ENCODE measurements around the gene TEX38. TPM values are rescaled to one million over a fixed set of nuclear protein-coding genes. Genes with fewer than 3 reads are reported as not detected.

TEX38 gene
- polyA plus RNA-seq, 4 donors, result 0.09 TPM; not detected in 3

DNA sequence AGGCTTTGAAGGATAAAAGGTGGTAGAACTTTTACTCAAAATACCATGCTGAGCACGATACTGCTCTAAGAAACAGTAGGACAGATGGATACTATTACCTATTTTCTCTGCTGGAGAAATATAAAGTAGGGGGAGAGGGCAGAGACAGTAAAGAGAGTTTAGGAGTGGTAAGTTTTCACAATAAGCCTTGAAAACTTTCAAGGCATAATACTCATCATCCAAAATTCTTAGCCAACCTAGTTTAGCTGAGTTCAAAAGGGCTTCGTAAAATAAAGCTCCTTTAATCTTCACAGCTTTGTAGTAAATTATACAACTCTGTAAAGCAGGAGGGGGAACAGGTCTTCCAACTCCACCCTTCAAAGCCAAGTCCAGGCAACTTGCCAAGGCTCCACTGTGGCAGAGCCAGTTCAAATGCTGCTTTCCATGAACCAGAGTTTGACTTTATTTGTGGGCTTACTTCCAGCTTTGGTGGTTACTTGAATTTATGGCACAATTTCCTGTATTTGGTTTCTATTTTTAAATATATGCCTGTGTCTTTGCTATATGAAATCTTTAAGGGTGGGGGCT, 15.5 kb downstream of the TEX38 start:
- WGBS, 3 donors, result 11 to 53% (median 28%) methylated on average over 2 of the region's 2 CpGs
- Histone ChIP-seq H3K27me3 (ENCODE audit: control insufficient read depth in 3 of 3, insufficient read depth in 3 of 3, low read length in 3 of 3) (no peaks in the 10 kb centered on the region), H3K4me1 (ENCODE audit: control insufficient read depth in 3 of 3, insufficient read depth in 2 of 3, low read depth in 1 of 3, low read length in 2 of 3) (peaks cover 0 to 25% (median 0%) of the 10 kb centered on the region in 3 donors), H3K4me3 (ENCODE audit: low read depth in 1 of 3, low read length in 3 of 3) (no peak overlapping the region), H3K36me3 (ENCODE audit: control insufficient read depth in 3 of 3, insufficient read depth in 2 of 3, low read depth in 1 of 3, low read length in 3 of 3) (peaks cover 17 to 39% (median 24%) of the 10 kb centered on the region in 3 donors), H3K9me3 (ENCODE audit: control insufficient read depth in 2 of 2, insufficient read depth in 1 of 2, low read depth in 1 of 2, low read length in 1 of 2) (no peaks in the 10 kb centered on the region), H3K27ac (ENCODE audit: low read depth in 1 of 3, low read length in 2 of 3) (peak overlapping the region in 1 of 3 donors; percentile 15)
- FAIRE-seq (no peak), DNase-seq (peak; percentile 72 to 80)

DNA sequence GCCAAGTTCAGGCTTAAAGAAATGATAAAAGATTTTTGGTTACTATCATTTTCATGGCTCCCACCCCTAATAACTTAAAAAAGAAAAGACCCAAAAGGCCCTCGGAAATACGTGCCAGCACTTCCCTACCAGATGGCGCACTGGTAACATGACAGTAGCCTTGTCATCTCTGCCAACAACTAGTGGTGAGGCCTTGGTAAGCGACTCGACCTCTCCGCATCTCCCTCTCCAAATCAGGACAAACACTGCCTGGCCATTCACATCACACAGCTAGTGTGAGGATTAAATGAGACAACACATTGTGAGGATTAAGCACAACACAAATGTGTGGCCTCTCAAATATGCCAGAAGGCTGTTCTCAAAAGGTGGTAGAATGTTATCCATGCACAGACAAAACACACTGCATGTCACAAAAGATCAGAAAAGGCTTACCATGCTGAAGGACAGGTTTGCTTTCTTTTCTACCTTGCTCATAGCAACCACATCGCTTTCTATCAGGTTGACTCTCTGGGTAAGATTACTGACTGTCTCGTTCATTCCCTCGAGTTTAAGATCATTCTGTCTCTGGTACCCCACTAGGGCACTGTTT, 16.4 kb downstream of the TEX38 start:
- FAIRE-seq (no peak), DNase-seq (no peak)
- H3K27ac ChIP-seq (ENCODE audit: low read depth in 1 of 3, low read length in 2 of 3), result no peak overlapping the region
- H3K27me3 ChIP-seq (ENCODE audit: control insufficient read depth in 3 of 3, insufficient read depth in 3 of 3, low read length in 3 of 3), result no peaks in the 10 kb centered on the region
- WGBS, 3 donors, result 62 to 74% (median 69%) methylated on average over 9 of the region's 9 CpGs
- no peak overlapping the region for H3K4me3 ChIP-seq (ENCODE audit: low read depth in 1 of 3, low read length in 3 of 3)
- no peaks in the 10 kb centered on the region for H3K9me3 ChIP-seq (ENCODE audit: control insufficient read depth in 2 of 2, insufficient read depth in 1 of 2, low read depth in 1 of 2, low read length in 1 of 2)
- peaks cover 15 to 35% (median 19%) of the 10 kb centered on the region in 3 donors for H3K36me3 ChIP-seq (ENCODE audit: control insufficient read depth in 3 of 3, insufficient read depth in 2 of 3, low read depth in 1 of 3, low read length in 3 of 3)
- H3K4me1 ChIP-seq (ENCODE audit: control insufficient read depth in 3 of 3, insufficient read depth in 2 of 3, low read depth in 1 of 3, low read length in 2 of 3), result peaks cover 0 to 32% (median 0%) of the 10 kb centered on the region in 3 donors

DNA sequence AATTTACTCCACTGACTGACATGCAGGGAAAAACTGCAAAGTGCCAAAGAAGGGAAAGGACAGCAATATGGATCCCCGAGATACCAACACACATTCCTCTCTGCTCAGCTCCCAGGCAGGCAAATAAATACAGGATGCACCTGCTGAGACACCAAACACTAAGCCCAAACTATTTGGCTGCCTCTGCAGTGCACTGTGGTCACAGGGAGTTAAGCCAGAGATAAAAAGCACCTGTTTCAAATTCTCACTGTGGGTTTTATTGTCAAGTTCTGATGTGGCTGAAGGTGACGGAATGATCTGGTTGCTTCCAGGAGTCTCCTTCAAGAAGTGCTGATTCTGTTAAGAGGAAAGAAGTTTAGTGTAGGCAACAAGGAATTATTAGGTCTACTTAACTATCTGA, 17.7 kb downstream of the TEX38 start:
- no peaks in the 10 kb centered on the region for H3K9me3 ChIP-seq (ENCODE audit: control insufficient read depth in 2 of 2, insufficient read depth in 1 of 2, low read depth in 1 of 2, low read length in 1 of 2)
- peaks cover 0 to 38% (median 0%) of the 10 kb centered on the region in 3 donors for H3K4me1 ChIP-seq (ENCODE audit: control insufficient read depth in 3 of 3, insufficient read depth in 2 of 3, low read depth in 1 of 3, low read length in 2 of 3)
- H3K36me3 ChIP-seq (ENCODE audit: control insufficient read depth in 3 of 3, insufficient read depth in 2 of 3, low read depth in 1 of 3, low read length in 3 of 3), result peaks cover 15 to 27% (median 16%) of the 10 kb centered on the region in 3 donors
- 31 to 59% (median 49%) methylated on average over 2 of the region's 2 CpGs for WGBS, 3 donors
- H3K4me3 ChIP-seq (ENCODE audit: low read depth in 1 of 3, low read length in 3 of 3), result no peak overlapping the region
- H3K27me3 ChIP-seq (ENCODE audit: control insufficient read depth in 3 of 3, insufficient read depth in 3 of 3, low read length in 3 of 3), result no peaks in the 10 kb centered on the region
- DNase-seq (no peak), FAIRE-seq (no peak)
- H3K27ac ChIP-seq (ENCODE audit: low read depth in 1 of 3, low read length in 2 of 3), result no peak overlapping the region

DNA sequence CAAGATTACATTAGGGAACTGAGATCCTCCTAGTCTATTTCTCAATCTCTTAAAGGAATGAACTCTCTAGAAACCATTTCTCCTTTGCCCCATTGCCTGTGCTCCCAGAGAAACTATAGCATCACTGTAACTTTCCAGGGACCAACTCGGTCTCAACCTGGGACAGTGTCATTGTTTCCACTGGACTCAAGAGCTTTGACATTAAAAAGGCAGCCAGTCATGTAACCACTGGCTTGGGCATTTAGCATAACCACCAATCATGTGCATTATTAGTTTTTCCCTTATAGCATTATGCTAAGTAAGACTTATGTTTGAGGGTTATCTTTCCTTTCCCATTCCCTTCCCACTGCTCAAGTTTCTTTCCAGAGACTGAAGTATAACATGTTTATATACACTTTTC, 18.2 kb downstream of the TEX38 start:
- FAIRE-seq, result no peak
- no peaks in the 10 kb centered on the region for H3K9me3 ChIP-seq (ENCODE audit: control insufficient read depth in 2 of 2, insufficient read depth in 1 of 2, low read depth in 1 of 2, low read length in 1 of 2)
- 68 to 69% (median 69%) methylated on average over 1 of the region's 1 CpG for WGBS, 3 donors
- no peak overlapping the region for H3K27ac ChIP-seq (ENCODE audit: low read depth in 1 of 3, low read length in 2 of 3)
- H3K27me3 ChIP-seq (ENCODE audit: control insufficient read depth in 3 of 3, insufficient read depth in 3 of 3, low read length in 3 of 3), result no peaks in the 10 kb centered on the region
- H3K36me3 ChIP-seq (ENCODE audit: control insufficient read depth in 3 of 3, insufficient read depth in 2 of 3, low read depth in 1 of 3, low read length in 3 of 3), result peaks cover 12 to 22% (median 15%) of the 10 kb centered on the region in 3 donors
- no peak for DNase-seq
- H3K4me3 ChIP-seq (ENCODE audit: low read depth in 1 of 3, low read length in 3 of 3), result no peak overlapping the region
- H3K4me1 ChIP-seq (ENCODE audit: control insufficient read depth in 3 of 3, insufficient read depth in 2 of 3, low read depth in 1 of 3, low read length in 2 of 3), result peaks cover 0 to 38% (median 0%) of the 10 kb centered on the region in 3 donors

DNA sequence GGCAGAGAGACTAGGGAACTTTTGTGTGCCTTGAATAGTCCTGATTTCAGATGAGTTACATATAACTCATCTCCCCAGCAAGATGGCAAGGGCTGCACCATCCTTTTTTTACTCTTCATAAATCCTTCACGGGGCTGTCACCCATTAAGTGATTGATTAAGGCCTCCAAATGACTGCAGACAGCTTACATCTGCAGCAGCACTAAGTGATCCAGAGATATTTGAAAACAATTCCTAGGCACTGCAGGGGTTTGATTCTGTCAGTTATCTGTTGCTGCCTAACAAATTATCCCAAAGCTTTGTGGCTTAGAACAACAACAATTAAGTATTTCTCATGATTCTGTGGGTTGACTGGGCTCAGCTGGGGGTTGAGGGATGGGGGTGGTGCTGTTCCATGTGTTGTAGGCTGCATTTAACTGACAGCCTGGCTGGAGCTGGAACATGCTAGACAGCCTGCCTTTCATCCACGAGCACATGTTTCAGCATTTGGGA, 19.3 kb downstream of the TEX38 start:
- no peak for DNase-seq
- WGBS, 3 donors, result 87 to 94% (median 87%) methylated on average over 2 of the region's 2 CpGs
- H3K9me3 ChIP-seq (ENCODE audit: control insufficient read depth in 2 of 2, insufficient read depth in 1 of 2, low read depth in 1 of 2, low read length in 1 of 2), result no peaks in the 10 kb centered on the region
- FAIRE-seq, result no peak
- no peak overlapping the region for H3K4me3 ChIP-seq (ENCODE audit: low read depth in 1 of 3, low read length in 3 of 3)
- H3K27ac ChIP-seq (ENCODE audit: low read depth in 1 of 3, low read length in 2 of 3), result no peak overlapping the region
- no peaks in the 10 kb centered on the region for H3K27me3 ChIP-seq (ENCODE audit: control insufficient read depth in 3 of 3, insufficient read depth in 3 of 3, low read length in 3 of 3)
- H3K4me1 ChIP-seq (ENCODE audit: control insufficient read depth in 3 of 3, insufficient read depth in 2 of 3, low read depth in 1 of 3, low read length in 2 of 3), result peaks cover 0 to 37% (median 0%) of the 10 kb centered on the region in 3 donors
- peaks cover 15 to 30% (median 19%) of the 10 kb centered on the region in 3 donors for H3K36me3 ChIP-seq (ENCODE audit: control insufficient read depth in 3 of 3, insufficient read depth in 2 of 3, low read depth in 1 of 3, low read length in 3 of 3)

DNA sequence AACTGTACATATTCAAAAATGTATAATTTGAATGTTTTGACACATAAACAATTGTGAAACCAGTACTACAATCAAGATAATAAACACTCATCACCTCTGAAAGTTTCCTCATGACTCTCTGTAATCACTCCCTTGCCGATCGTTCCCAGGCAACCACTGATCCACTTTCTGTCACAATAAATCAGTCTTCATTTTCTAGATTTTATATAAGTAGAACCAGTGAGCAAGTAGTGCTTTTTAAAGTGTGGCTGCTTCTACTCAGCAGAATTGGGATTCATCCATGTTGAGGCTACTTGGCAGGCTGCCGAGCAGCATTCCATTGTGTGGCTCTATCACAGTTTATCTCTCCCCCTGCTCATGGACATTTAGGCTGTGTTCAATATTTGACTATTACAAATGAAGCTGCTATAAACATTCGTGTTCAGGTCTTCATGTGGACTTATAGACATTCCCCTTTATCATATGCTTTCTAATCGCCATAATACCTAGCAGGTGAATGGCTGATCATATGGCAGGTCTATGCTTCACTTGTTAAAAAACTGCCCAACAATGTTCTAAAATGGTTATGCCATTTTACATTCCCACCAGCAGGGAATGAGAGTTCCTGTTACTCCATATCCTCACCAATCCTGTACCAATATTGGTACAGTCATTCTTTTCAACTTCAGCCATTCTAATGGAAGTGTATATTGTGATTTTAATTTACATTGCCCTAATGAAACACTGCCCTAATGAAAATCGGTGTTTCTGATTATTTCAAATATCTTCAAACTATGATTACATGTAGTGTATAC, 20.5 kb downstream of the TEX38 start:
- Histone ChIP-seq H3K9me3 (ENCODE audit: control insufficient read depth in 2 of 2, insufficient read depth in 1 of 2, low read depth in 1 of 2, low read length in 1 of 2) (no peaks in the 10 kb centered on the region), H3K36me3 (ENCODE audit: control insufficient read depth in 3 of 3, insufficient read depth in 2 of 3, low read depth in 1 of 3, low read length in 3 of 3) (peaks cover 16 to 35% (median 19%) of the 10 kb centered on the region in 3 donors), H3K4me3 (ENCODE audit: low read depth in 1 of 3, low read length in 3 of 3) (no peak overlapping the region), H3K27me3 (ENCODE audit: control insufficient read depth in 3 of 3, insufficient read depth in 3 of 3, low read length in 3 of 3) (no peaks in the 10 kb centered on the region), H3K4me1 (ENCODE audit: control insufficient read depth in 3 of 3, insufficient read depth in 2 of 3, low read depth in 1 of 3, low read length in 2 of 3) (peaks cover 0 to 29% (median 0%) of the 10 kb centered on the region in 3 donors), H3K27ac (ENCODE audit: low read depth in 1 of 3, low read length in 2 of 3) (no peak overlapping the region)
- FAIRE-seq, result no peak
- DNase-seq, result no peak
- 62 to 73% (median 70%) methylated on average over 6 of the region's 6 CpGs for WGBS, 3 donors

DNA sequence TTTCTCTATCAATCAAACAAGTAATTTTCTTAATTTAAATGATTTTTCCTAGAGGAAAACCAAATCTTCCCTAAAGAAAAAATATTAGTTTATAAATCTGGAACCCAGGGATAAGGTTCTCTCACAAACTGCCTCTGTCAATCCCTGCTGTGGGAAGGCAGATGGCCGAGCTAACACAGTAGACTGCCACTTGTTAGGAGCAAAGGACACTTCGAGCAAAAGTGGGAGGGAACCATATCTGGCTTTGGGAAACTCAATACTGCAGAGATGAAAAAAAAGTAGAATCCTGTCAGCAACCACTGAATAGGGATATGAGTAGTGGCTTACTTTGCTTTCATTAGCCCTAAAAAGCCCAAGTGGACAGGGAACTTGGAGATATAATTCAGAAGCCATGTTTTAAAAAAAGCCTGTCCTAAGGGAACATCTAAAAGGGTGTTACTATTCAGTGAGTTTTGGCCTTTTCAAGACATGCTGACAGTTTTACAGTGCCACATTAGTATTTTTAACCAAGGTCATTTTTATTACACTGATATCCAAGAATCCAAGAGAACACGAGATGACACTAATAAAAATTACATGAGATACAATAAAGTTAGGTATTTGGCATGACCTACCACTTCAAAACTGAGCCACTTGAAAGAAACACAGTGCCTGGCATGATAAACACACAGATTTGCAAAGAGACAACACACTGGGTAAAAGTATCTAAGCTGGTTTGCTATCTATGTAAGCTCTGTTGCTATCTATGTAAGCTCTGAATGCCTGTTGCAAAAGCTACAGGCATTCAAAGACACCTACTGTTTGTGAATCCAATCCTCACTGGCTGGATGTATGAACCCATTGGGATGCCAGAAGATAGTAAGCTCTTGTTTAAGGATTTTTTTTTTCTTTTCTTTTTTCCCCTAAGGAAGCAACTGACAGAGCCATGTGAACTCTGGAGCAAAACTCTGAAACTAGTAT, 21.4 kb downstream of the TEX38 start:
- WGBS, 3 donors, result 24 to 44% (median 44%) methylated on average over 3 of the region's 3 CpGs
- Histone ChIP-seq H3K4me3 (ENCODE audit: low read depth in 1 of 3, low read length in 3 of 3) (no peak overlapping the region), H3K4me1 (ENCODE audit: control insufficient read depth in 3 of 3, insufficient read depth in 2 of 3, low read depth in 1 of 3, low read length in 2 of 3) (peaks cover 0 to 21% (median 0%) of the 10 kb centered on the region in 3 donors), H3K36me3 (ENCODE audit: control insufficient read depth in 3 of 3, insufficient read depth in 2 of 3, low read depth in 1 of 3, low read length in 3 of 3) (peaks cover 16 to 34% (median 20%) of the 10 kb centered on the region in 3 donors), H3K9me3 (ENCODE audit: control insufficient read depth in 2 of 2, insufficient read depth in 1 of 2, low read depth in 1 of 2, low read length in 1 of 2) (no peaks in the 10 kb centered on the region), H3K27ac (ENCODE audit: low read depth in 1 of 3, low read length in 2 of 3) (no peak overlapping the region), H3K27me3 (ENCODE audit: control insufficient read depth in 3 of 3, insufficient read depth in 3 of 3, low read length in 3 of 3) (no peaks in the 10 kb centered on the region)
- peak in 1 of 2 donors; percentile 44 for DNase-seq
- no peak for FAIRE-seq
